ENCODE data around the gene SLC8A2.

GRCh38 chr19:47445527-47445926 is 26.2 kb downstream of the SLC8A2 start:
- TF ChIP-seq CTCF (IDR thresholded peaks at IDR 0.05; ENCODE audit: low read length) (no peak), EZH2phosphoT487 (IDR thresholded peaks at IDR 0.05; ENCODE audit: low read length) (no peak)
